ENCODE measurements around the gene CLASP1. TPM values are rescaled to one million over a fixed set of nuclear protein-coding genes. Genes with fewer than 3 reads are reported as not detected.
"Not testable (repeated sequence)": the region's sequence is repeated elsewhere in the genome, so short reads cannot be mapped to it uniquely, and the experiment has no call there.

The CLASP1 gene
- total RNA-seq, 2 donors from 2014 or later, result 50.4 to 55.8 TPM

- DNase-seq (ENCODE audit: low spot score), result no peak
- intact Hi-C loops (cut with DNase I), result no loop called here
These were observed 177.5 kb downstream of the CLASP1 start for GRCh38 chr2:121471532-121472469.

GRCh38 chr2:121470917-121471316 lies 178.3 kb downstream of the CLASP1 start:
- no peak for DNase-seq (ENCODE audit: low spot score)
- intact Hi-C loops (cut with DNase I), result no loop called here

- intact Hi-C loops (cut with DNase I), result no loop called here
These were observed 179.9 kb downstream of the CLASP1 start for GRCh38 chr2:121469356-121469755.

GRCh38 chr2:121468936-121469335 lies 180.3 kb downstream of the CLASP1 start:
- intact Hi-C loops (cut with DNase I), result no loop called here

More at GRCh38 chr2:121469356-121469755, 179.9 kb downstream of the CLASP1 start:
- DNase-seq (ENCODE audit: low spot score), result no peak

GRCh38 chr2:121459291-121459690 lies 190.0 kb downstream of the CLASP1 start:
- no peak for DNase-seq (ENCODE audit: low spot score)
- intact Hi-C loops (cut with DNase I), result no loop called here

More at GRCh38 chr2:121468936-121469335, 180.3 kb downstream of the CLASP1 start:
- no peak for DNase-seq (ENCODE audit: low spot score)

- DNase-seq (ENCODE audit: low spot score), result no peak
- intact Hi-C loops (cut with DNase I), result no loop called here
These were observed 192.9 kb downstream of the CLASP1 start for GRCh38 chr2:121456325-121456724.

GRCh38 chr2:121455446-121455845 lies 193.8 kb downstream of the CLASP1 start:
- no peak for DNase-seq (ENCODE audit: low spot score)
- intact Hi-C loops (cut with DNase I), result no loop called here

- DNase-seq (ENCODE audit: low spot score), result no peak
- intact Hi-C loops (cut with DNase I), result no loop called here
These were observed 194.6 kb downstream of the CLASP1 start for GRCh38 chr2:121454549-121455090.

GRCh38 chr2:121451398-121451797 lies 197.9 kb downstream of the CLASP1 start:
- no peak for DNase-seq (ENCODE audit: low spot score)
- intact Hi-C loops (cut with DNase I), result no loop called here

GRCh38 chr2:121450301-121450700 lies 199.0 kb downstream of the CLASP1 start:
- intact Hi-C loops (cut with DNase I), result no loop called here
- DNase-seq (ENCODE audit: low spot score), result no peak

- no peak for DNase-seq (ENCODE audit: low spot score)
- intact Hi-C loops (cut with DNase I), result no loop called here
These were observed 202.5 kb downstream of the CLASP1 start for GRCh38 chr2:121446647-121447241.

- no peak for DNase-seq (ENCODE audit: low spot score)
These were observed 206.4 kb downstream of the CLASP1 start for GRCh38 chr2:121442889-121443288.

GRCh38 chr2:121438290-121438689 lies 211.0 kb downstream of the CLASP1 start:
- DNase-seq (ENCODE audit: low spot score); intact Hi-C loops (cut with DNase I): not testable (repeated sequence)

More at GRCh38 chr2:121442889-121443288, 206.4 kb downstream of the CLASP1 start:
- intact Hi-C loops (cut with DNase I), result no loop called here

- no peak for DNase-seq (ENCODE audit: low spot score)
These were observed 212.3 kb downstream of the CLASP1 start for GRCh38 chr2:121436918-121437317.

GRCh38 chr2:121435790-121436189 lies 213.5 kb downstream of the CLASP1 start:
- DNase-seq (ENCODE audit: low spot score), result no peak
- intact Hi-C loops (cut with DNase I), result no loop called here

More at GRCh38 chr2:121436918-121437317, 212.3 kb downstream of the CLASP1 start:
- intact Hi-C loops (cut with DNase I), result no loop called here

GRCh38 chr2:121431214-121431613 lies 218.0 kb downstream of the CLASP1 start:
- intact Hi-C loops (cut with DNase I), result no loop called here
- DNase-seq (ENCODE audit: low spot score), result no peak

- intact Hi-C loops (cut with DNase I), result no loop called here
- no peak for DNase-seq (ENCODE audit: low spot score)
These were observed 219.2 kb downstream of the CLASP1 start for GRCh38 chr2:121429927-121430520.

- intact Hi-C loops (cut with DNase I), result no loop called here
These were observed 220.0 kb downstream of the CLASP1 start for GRCh38 chr2:121429119-121429903.

GRCh38 chr2:121427187-121427689 lies 222.0 kb downstream of the CLASP1 start:
- intact Hi-C loops (cut with DNase I), result no loop called here
- DNase-seq (ENCODE audit: low spot score), result no peak

More at GRCh38 chr2:121429119-121429903, 220.0 kb downstream of the CLASP1 start:
- no peak for DNase-seq (ENCODE audit: low spot score)
